ENCODE results near the gene AMDHD2.

GRCh38 chr16:2529961-2530628 lies 9.9 kb downstream of the AMDHD2 start:
- TF ChIP-seq CTCF (IDR thresholded peaks at IDR 0.05), result no peak
- no peak for TF ChIP-seq POLR2A (IDR thresholded peaks at IDR 0.05)
